Activated CD4-positive, alpha-beta T cell treated with anti-CD3 and anti-CD28 coated beads, Interleukin-2, amount 50 U/mL, for 16 hours (primary cell): ENCODE measurements around the gene TBC1D19.
"Not testable (repeated sequence)": the region's sequence is repeated elsewhere in the genome, so short reads cannot be mapped to it uniquely, and the experiment has no call there.

Experiments used
- DNase-seq: peaks from one replicate; pipeline ENCODE4 v3.0.0-alpha.2; 2020

Gene TBC1D19

GRCh38 chr4:26601204-26601603 is 17.3 kb downstream of the TBC1D19 start:
- no peak for DNase-seq

- DNase-seq: no peak
These were observed 23.9 kb downstream of the TBC1D19 start for GRCh38 chr4:26607776-26608175.

- DNase-seq: no peak
These were observed 25.5 kb downstream of the TBC1D19 start for GRCh38 chr4:26609391-26609790.

- DNase-seq: no peak
These were observed 26.0 kb downstream of the TBC1D19 start for GRCh38 chr4:26609868-26610267.

- DNase-seq: no peak
These were observed 27.5 kb downstream of the TBC1D19 start for GRCh38 chr4:26611372-26611771.

- no peak for DNase-seq
These were observed 28.0 kb downstream of the TBC1D19 start for GRCh38 chr4:26611885-26612284.

GRCh38 chr4:26613237-26613636 is 29.4 kb downstream of the TBC1D19 start:
- no peak for DNase-seq

GRCh38 chr4:26613735-26614134 is 29.9 kb downstream of the TBC1D19 start:
- no peak for DNase-seq

GRCh38 chr4:26619784-26620183 is 35.9 kb downstream of the TBC1D19 start:
- DNase-seq: no peak

- DNase-seq: no peak
These were observed 37.5 kb downstream of the TBC1D19 start for GRCh38 chr4:26621366-26621765.

GRCh38 chr4:26622913-26623312 is 39.0 kb downstream of the TBC1D19 start:
- no peak for DNase-seq

GRCh38 chr4:26626658-26627057 is 42.8 kb downstream of the TBC1D19 start:
- DNase-seq: not testable (repeated sequence)

GRCh38 chr4:26632916-26633315 is 49.0 kb downstream of the TBC1D19 start:
- no peak for DNase-seq

- DNase-seq: no peak
These were observed 50.4 kb downstream of the TBC1D19 start for GRCh38 chr4:26634237-26634636.

- no peak for DNase-seq
These were observed 52.6 kb downstream of the TBC1D19 start for GRCh38 chr4:26636458-26636857.

GRCh38 chr4:26640639-26641038 is 56.8 kb downstream of the TBC1D19 start:
- DNase-seq: not testable (repeated sequence)

- DNase-seq: no peak
These were observed 63.8 kb downstream of the TBC1D19 start for GRCh38 chr4:26647523-26648224.

- no peak for DNase-seq
These were observed 64.4 kb downstream of the TBC1D19 start for GRCh38 chr4:26648260-26648659.

- DNase-seq: no peak
These were observed 76.4 kb downstream of the TBC1D19 start for GRCh38 chr4:26660261-26660660.

GRCh38 chr4:26663888-26664287 is 80.0 kb downstream of the TBC1D19 start:
- no peak for DNase-seq

- DNase-seq: no peak
These were observed 87.1 kb downstream of the TBC1D19 start for GRCh38 chr4:26670903-26671537.

- not testable (repeated sequence) for DNase-seq
These were observed 95.3 kb downstream of the TBC1D19 start for GRCh38 chr4:26679040-26679695.

GRCh38 chr4:26682436-26682835 is 98.6 kb downstream of the TBC1D19 start:
- no peak for DNase-seq

- DNase-seq: no peak
These were observed 101.4 kb downstream of the TBC1D19 start for GRCh38 chr4:26685250-26685649.
